ENCODE results near the gene PRKAA1. TPM values are rescaled to one million over a fixed set of nuclear protein-coding genes. Genes with fewer than 3 reads are reported as not detected.
"Not testable (repeated sequence)": the region's sequence is repeated elsewhere in the genome, so short reads cannot be mapped to it uniquely, and the experiment has no call there.

The PRKAA1 gene
- total and polyA plus RNA-seq, 12 donors: 19.5 to 100 (median 59.1) TPM

DNA sequence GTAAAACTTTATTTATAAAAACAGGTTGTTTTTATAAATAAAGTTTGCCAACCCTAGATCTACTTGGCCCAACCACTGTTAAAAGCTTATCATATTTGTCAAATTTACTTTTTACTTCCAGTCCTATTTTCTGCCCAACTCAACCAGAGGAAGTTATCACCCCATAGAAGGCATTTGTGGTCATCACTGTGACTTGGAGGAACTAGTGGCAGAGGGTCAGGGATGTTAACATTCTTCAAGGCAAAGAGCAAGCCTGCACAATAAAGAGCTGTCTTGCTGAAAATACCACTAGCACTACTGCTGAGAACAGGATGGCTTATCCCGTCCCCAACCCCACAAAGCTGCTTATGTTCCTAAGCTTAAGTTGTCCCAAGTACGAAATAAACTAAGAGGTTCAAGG is 64.7 kb downstream of the PRKAA1 start:
- TF ChIP-seq, protein P1, sequence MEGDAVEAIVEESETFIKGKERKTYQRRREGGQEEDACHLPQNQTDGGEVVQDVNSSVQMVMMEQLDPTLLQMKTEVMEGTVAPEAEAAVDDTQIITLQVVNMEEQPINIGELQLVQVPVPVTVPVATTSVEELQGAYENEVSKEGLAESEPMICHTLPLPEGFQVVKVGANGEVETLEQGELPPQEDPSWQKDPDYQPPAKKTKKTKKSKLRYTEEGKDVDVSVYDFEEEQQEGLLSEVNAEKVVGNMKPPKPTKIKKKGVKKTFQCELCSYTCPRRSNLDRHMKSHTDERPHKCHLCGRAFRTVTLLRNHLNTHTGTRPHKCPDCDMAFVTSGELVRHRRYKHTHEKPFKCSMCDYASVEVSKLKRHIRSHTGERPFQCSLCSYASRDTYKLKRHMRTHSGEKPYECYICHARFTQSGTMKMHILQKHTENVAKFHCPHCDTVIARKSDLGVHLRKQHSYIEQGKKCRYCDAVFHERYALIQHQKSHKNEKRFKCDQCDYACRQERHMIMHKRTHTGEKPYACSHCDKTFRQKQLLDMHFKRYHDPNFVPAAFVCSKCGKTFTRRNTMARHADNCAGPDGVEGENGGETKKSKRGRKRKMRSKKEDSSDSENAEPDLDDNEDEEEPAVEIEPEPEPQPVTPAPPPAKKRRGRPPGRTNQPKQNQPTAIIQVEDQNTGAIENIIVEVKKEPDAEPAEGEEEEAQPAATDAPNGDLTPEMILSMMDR (IDR thresholded peaks at IDR 0.05): no peak
- no peak for TF ChIP-seq POLR2A (IDR thresholded peaks at IDR 0.05)
- H3K27ac ChIP-seq: peak overlapping the region in 2 of 5 donors; percentile 4 to 37
- intact Hi-C loops (cut with DNase I): no loop called here

DNA sequence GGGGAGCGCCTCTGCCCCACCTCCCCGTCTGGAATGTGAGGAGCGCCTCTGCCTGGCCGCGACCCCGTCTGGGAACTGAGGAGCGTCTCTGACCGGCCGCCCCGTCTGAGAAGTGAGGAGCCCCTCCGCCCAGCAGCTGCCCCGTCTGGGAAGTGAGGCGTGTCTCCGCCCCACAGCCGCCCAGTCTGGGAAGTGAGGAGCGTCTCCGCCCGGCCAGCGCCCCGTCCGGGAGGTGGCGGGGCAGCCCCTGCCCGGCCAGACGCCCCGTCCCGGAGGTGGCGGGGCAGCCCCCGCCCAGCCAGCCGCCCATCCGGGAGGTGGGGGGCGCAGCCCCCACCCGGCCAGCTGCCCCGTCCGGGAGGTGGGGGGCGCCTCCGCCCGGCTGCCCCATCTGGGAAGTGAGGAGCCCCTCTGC is 75.7 kb downstream of the PRKAA1 start:
- H3K4me3 ChIP-seq; intact Hi-C loops (cut with DNase I); H3K27ac ChIP-seq; H3K36me3 ChIP-seq (replicated peaks in 1 of 2); H3K27me3 ChIP-seq; DNase-seq; H3K9me3 ChIP-seq (replicated peaks in 1 of 3); H3K4me1 ChIP-seq (replicated peaks in 1 of 2): not testable (repeated sequence)
- WGBS, 4 donors: 93 to 100% (median 94%) methylated on average over 11 to 37 of the region's 37 CpGs

More for the DNA sequence above, 64.7 kb downstream of the PRKAA1 start:
- no peak overlapping the region for H3K4me3 ChIP-seq
- peaks cover 6 to 37% of the 10 kb centered on the region in 2 donors for H3K4me1 ChIP-seq (replicated peaks in 1 of 2)
- no peak for DNase-seq
- no peaks in the 10 kb centered on the region for H3K27me3 ChIP-seq
- 73 to 89% (median 80%) methylated on average over 2 of the region's 2 CpGs for WGBS, 4 donors
- H3K9me3 ChIP-seq (replicated peaks in 1 of 3): no peaks in the 10 kb centered on the region
- H3K36me3 ChIP-seq (replicated peaks in 1 of 2): no peaks in the 10 kb centered on the region

DNA sequence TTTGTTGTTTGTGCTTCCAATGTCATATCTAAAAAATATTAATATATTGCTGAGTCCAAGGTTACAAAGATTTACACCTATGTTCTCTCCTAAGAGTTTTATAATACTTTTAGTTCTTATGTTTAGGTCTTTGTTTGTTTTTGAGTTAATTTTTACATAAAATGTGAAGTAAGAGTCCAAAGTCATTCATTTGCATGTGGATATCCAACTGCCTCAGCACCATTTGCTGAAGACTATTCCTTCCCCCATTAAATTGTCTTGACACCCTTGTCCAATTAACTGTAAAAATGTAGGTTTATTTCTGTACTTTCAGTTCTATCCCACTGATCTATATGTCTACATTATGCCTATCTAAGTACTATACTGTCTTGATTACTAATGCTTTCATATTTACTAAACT is 78.1 kb downstream of the PRKAA1 start:
- intact Hi-C loops (cut with DNase I): no loop called here
- no peaks in the 10 kb centered on the region for H3K36me3 ChIP-seq (replicated peaks in 1 of 2)
- TF ChIP-seq, protein P1 (IDR thresholded peaks at IDR 0.05): no peak
- TF ChIP-seq POLR2A (IDR thresholded peaks at IDR 0.05): no peak

DNA sequence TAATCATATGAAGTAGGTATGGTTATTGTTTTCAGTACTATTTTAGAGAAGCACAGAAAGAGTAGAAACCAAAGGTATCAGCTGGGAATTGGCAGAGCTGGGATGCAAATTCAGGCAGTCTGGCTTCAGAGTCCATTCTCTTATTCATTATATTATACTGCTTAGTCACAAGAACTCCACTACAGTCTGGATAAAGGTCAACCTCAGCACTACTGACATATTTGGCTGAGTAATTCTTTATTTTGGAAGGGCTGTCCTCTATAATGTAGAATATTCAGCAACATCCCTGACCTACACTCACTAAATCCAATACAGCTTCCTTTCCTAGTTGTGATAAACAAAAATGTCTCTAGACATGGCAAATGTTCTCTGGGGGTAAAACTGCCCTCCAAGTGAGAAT is 80.9 kb downstream of the PRKAA1 start:
- TF ChIP-seq POLR2A (IDR thresholded peaks at IDR 0.05): no peak
- no peak for DNase-seq
- intact Hi-C loops (cut with DNase I): no loop called here
- H3K36me3 ChIP-seq (replicated peaks in 1 of 2): no peaks in the 10 kb centered on the region
- no peaks in the 10 kb centered on the region for H3K9me3 ChIP-seq (replicated peaks in 1 of 3)
- H3K4me3 ChIP-seq: no peak overlapping the region
- H3K27me3 ChIP-seq: no peaks in the 10 kb centered on the region
- H3K4me1 ChIP-seq (replicated peaks in 1 of 2): peaks cover 6% of the 10 kb centered on the region in 2 donors
- peak overlapping the region in 1 of 5 donors; percentile 11 for H3K27ac ChIP-seq

More for the DNA sequence above, 78.1 kb downstream of the PRKAA1 start:
- Histone ChIP-seq H3K4me3 (no peak overlapping the region), H3K4me1 (replicated peaks in 1 of 2) (peaks cover 6% of the 10 kb centered on the region in 2 donors), H3K27me3 (no peaks in the 10 kb centered on the region), H3K27ac (no peak overlapping the region), H3K9me3 (replicated peaks in 1 of 3) (no peaks in the 10 kb centered on the region)
- DNase-seq: no peak

DNA sequence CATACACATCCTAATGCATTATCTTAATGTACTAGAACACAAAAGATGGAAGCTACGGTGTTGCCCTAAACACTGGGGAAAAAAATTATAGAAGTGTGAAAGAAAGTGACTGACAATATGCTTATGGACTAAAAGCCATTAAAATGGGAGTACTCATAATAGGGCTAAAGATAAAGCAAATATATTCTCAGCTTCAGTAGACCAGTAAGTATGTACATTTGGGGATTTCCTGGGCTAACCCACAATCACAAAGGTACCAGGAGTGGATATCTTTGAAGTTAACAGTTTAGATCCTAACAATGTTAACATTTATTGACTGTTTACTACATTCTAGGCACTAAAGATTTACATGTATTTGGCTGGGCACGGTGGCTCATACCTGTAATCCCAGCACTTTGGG is 81.6 kb downstream of the PRKAA1 start:
- Histone ChIP-seq H3K36me3 (replicated peaks in 1 of 2) (no peaks in the 10 kb centered on the region), H3K9me3 (replicated peaks in 1 of 3) (no peaks in the 10 kb centered on the region), H3K4me3 (no peak overlapping the region), H3K27me3 (no peaks in the 10 kb centered on the region), H3K4me1 (replicated peaks in 1 of 2) (peaks cover 6% of the 10 kb centered on the region in 2 donors), H3K27ac (no peak overlapping the region)
- WGBS, 4 donors: 87 to 98% (median 96%) methylated on average over 2 of the region's 2 CpGs
- no peak for DNase-seq
- no peak for TF ChIP-seq POLR2A (IDR thresholded peaks at IDR 0.05)
- TF ChIP-seq, protein P1 (IDR thresholded peaks at IDR 0.05): no peak
- intact Hi-C loops (cut with DNase I): no loop called here
